ENCODE results near the gene SSX7.
"Not testable (repeated sequence)": the region's sequence is repeated elsewhere in the genome, so short reads cannot be mapped to it uniquely, and the experiment has no call there.

Gene SSX7

DNA sequence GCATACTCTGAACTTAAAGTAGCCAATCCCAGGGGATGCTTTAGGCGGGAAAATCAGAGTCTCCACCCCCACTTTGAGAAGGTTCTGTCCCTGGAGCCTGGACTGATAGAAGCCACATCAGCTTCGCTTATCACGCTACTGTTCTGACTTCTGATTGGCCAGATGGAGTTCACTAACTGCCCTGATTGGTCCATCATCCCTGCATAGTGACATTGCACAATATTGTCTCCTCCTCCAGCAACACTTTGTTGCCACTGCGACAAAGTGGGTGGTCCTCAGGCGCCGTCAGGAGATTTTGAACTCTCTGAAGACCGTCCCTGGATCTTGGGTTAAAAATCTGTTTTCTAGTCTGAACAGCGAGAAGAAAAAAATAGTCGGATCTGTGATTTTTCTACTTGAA, at the start of gene SSX7:
SSX7 (minus strand) TSS at position 101 of the 400 bp plus-strand sequence. CDS start 1,428 bp downstream, outside the sequence.
- DNase-seq, result not testable (repeated sequence)

GRCh38 chrX:52692034-52692433, 37.3 kb upstream of the SSX7 start:
- not testable (repeated sequence) for DNase-seq

DNA sequence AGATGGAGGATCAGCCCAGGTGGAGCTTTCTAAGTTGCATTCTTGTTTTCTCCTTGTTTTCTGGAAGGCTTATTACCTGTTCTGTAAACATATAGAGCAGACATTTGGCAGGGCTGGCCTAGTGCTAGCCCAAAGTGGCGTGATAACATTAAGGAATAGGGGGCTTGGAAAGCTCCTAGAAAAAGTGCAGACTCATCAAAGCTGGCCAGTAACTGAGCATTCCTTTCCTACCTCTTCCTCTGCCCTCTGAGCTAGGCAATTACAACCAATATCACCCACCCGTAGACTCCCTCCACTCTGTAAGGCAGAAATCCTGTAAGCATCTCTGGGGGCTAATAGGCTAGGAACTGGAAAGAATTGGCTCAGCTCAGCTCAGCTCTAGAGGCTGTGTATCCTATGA, 7.5 kb upstream of the SSX7 start:
- DNase-seq, result not testable (repeated sequence)

GRCh38 chrX:52655475-52655874, 775 bp upstream of the SSX7 start:
- DNase-seq, result not testable (repeated sequence)

- not testable (repeated sequence) for DNase-seq
These were observed 4.0 kb downstream of the SSX7 start for GRCh38 chrX:52650676-52651075.

- DNase-seq, result not testable (repeated sequence)
These were observed 5.7 kb downstream of the SSX7 start for GRCh38 chrX:52648956-52649355.

DNA sequence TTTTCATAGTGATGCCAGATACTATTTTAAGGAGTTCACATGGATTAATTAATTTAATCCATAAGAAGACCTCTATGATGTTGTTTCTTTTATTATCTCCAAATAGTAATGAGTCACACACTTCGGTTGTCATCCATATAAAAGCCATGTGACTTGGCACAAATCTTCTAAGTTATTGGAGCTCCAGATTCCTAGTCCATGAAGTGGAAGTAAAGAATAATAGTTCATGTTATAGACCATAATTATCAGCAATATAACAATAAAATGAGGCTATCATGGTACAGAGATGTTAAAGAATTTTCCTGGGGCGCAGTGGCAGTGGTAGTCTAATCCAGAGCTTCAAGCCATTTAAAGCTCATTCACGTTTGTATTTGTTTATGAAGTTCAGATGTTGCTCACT, 26.2 kb downstream of the SSX7 start:
- not testable (repeated sequence) for DNase-seq

- not testable (repeated sequence) for DNase-seq
These were observed 34.0 kb downstream of the SSX7 start for GRCh38 chrX:52620661-52621060.

DNA sequence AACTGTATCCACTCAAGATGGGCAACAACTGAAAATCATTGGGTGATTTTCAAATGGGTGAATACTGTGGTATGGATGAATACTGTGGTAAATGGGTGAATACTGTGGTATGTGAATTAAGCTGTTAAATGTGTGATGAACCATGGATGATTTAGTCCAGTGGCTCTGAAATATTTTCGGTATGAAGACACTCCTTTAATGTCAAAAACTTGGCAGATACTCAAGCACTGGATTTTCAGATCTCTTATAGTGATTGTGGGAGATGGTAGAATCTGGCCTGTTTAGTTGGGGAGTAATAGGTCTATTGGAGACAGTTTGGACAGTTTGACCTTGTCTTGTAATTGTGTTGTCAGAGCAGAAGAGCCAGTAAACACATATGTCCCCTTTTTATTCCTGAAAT, 45.7 kb downstream of the SSX7 start:
- no peak for DNase-seq

DNA sequence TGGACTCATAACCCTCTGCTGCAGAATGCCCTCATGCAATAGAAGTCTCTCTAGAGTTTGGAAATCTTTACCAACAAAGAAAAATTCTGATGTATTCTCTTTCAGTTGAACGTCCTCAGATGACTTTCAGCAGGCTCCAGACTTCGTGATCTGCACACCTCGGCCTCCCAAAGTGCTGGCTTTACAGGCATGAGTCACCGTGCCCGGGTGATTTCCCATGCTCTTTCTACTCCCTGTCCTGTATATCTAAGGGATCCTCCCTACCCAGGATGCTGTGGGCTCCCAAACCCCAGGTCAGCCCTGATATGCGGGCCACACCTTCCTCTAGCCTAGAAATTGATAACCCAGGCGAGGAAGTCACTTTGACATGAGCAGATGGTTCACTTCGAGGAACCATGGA, 51.5 kb downstream of the SSX7 start:
- DNase-seq, result not testable (repeated sequence)

GRCh38 chrX:52598886-52599285, 55.8 kb downstream of the SSX7 start:
- no peak for DNase-seq

GRCh38 chrX:52594658-52595057, 60.0 kb downstream of the SSX7 start:
- DNase-seq, result no peak

Data from amniotic stem cell (primary cell).